SK-N-SH treated with all-trans-retinoic acid at 6 μM for 48 hours (cell line): ENCODE measurements around the gene ZNF215.

Source experiments
- ATAC-seq: fragments of 200-7000 bp; cut with Tn5 transposase; 3 replicates; pipeline ENCODE4 v1.9.1; 2020; ENCODE audit warnings: mild to moderate bottlenecking, moderate library complexity
- ARNTL ChIP-seq: fragments of 450-650 bp; formaldehyde crosslinking; IDR thresholded peaks from 2 replicates; pipeline ENCODE4 v1.5.0; 2020; ENCODE audit warnings: low read depth, mild to moderate bottlenecking, moderate library complexity, borderline replicate concordance
- BACH2 ChIP-seq: fragments of 250-450 bp; sonication (Bioruptor Pico); IDR thresholded peaks from 2 replicates; pipeline ENCODE4 v1.9.0; 2021; ENCODE audit warnings: mild to moderate bottlenecking, borderline replicate concordance
- CREB5 ChIP-seq: fragments of 250-450 bp; sonication (Bioruptor Pico); IDR thresholded peaks from 2 replicates; pipeline ENCODE4 v1.5.1; 2020; ENCODE audit warnings: low read depth, mild to moderate bottlenecking, moderate library complexity
- CSDC2 ChIP-seq: fragments of 250-450 bp; sonication (Bioruptor Pico); IDR thresholded peaks from 2 replicates; pipeline ENCODE4 v1.5.0; 2020; ENCODE audit warnings: mild to moderate bottlenecking, moderate library complexity
- ESRRG ChIP-seq: fragments of 250-450 bp; sonication (Bioruptor Pico); IDR thresholded peaks from 2 replicates; pipeline ENCODE4 v1.6.1; 2021; ENCODE audit warnings: mild to moderate bottlenecking
- GLIS3 ChIP-seq: fragments of 250-450 bp; sonication (Bioruptor Pico); IDR thresholded peaks from 2 replicates; pipeline ENCODE4 v1.5.0; 2020; ENCODE audit warnings: mild to moderate bottlenecking, moderate library complexity
- ISL1 ChIP-seq: fragments of 250-450 bp; sonication (Bioruptor Pico); IDR thresholded peaks from 2 replicates; pipeline ENCODE4 v2.1.2; 2022; ENCODE audit warnings: mild to moderate bottlenecking, moderate library complexity
- OSR1 ChIP-seq: fragments of 250-450 bp; sonication (Bioruptor Pico); IDR thresholded peaks from 2 replicates; pipeline ENCODE4 v1.8.0; 2022; ENCODE audit warnings: moderate library complexity, mild to moderate bottlenecking, inconsistent platforms
- PATZ1 ChIP-seq: fragments of 250-450 bp; sonication (Bioruptor Pico); IDR thresholded peaks from 2 replicates; pipeline ENCODE4 v1.8.0; 2020; ENCODE audit warnings: mild to moderate bottlenecking, moderate library complexity, borderline replicate concordance
- POU6F1 ChIP-seq: fragments of 250-450 bp; sonication (Bioruptor Pico); IDR thresholded peaks from 2 replicates; pipeline ENCODE4 v1.8.0; 2021; ENCODE audit warnings: low read depth, mild to moderate bottlenecking, moderate library complexity, borderline replicate concordance
- PPARA ChIP-seq: fragments of 250-450 bp; sonication (Bioruptor Pico); IDR thresholded peaks from 2 replicates; pipeline ENCODE4 v1.5.0; 2020; ENCODE audit warnings: mild to moderate bottlenecking, borderline replicate concordance
- RARB ChIP-seq: fragments of 250-450 bp; sonication (Bioruptor Pico); IDR thresholded peaks from 2 replicates; pipeline ENCODE4 v1.8.0; 2021; ENCODE audit warnings: mild to moderate bottlenecking, moderate library complexity
- SNAI2 ChIP-seq: fragments of 250-450 bp; sonication (Bioruptor Pico); IDR thresholded peaks from 2 replicates; pipeline ENCODE4 v1.5.0; 2020; ENCODE audit warnings: mild to moderate bottlenecking, moderate library complexity
- TOX ChIP-seq: fragments of 250-450 bp; sonication (Bioruptor Pico); IDR thresholded peaks from 2 replicates; pipeline ENCODE4 v1.8.0; 2021; ENCODE audit warnings: mild to moderate bottlenecking, moderate library complexity, borderline replicate concordance
- TSHZ2 ChIP-seq: fragments of 250-450 bp; sonication (Bioruptor Pico); IDR thresholded peaks from 2 replicates; pipeline ENCODE4 v1.5.0; 2020; ENCODE audit warnings: mild to moderate bottlenecking, moderate library complexity
- ZC3H10 ChIP-seq: fragments of 250-450 bp; sonication (Bioruptor Pico); IDR thresholded peaks from 2 replicates; pipeline ENCODE4 v1.5.1; 2021; ENCODE audit warnings: mild to moderate bottlenecking, moderate library complexity
- ZFP3 ChIP-seq: fragments of 250-450 bp; sonication (Bioruptor Pico); IDR thresholded peaks from 2 replicates; pipeline ENCODE4 v1.5.0; 2020; ENCODE audit warnings: mild to moderate bottlenecking, moderate library complexity
- ZFP30 ChIP-seq: fragments of 450-650 bp; formaldehyde crosslinking; IDR thresholded peaks from 2 replicates; pipeline ENCODE4 v1.5.0; 2022; ENCODE audit warnings: mild to moderate bottlenecking, moderate library complexity
- ZNF565 ChIP-seq: fragments of 450-650 bp; formaldehyde crosslinking; conservative IDR thresholded peaks from 2 replicates; pipeline ENCODE4 v1.5.0; 2020; ENCODE audit warnings: low read depth, mild to moderate bottlenecking, moderate library complexity
- ZNF70 ChIP-seq: fragments of 450-650 bp; formaldehyde crosslinking; IDR thresholded peaks from 2 replicates; pipeline ENCODE4 v1.5.0; 2020; ENCODE audit warnings: mild to moderate bottlenecking, moderate library complexity
- ZNF8 ChIP-seq: fragments of 450-650 bp; formaldehyde crosslinking; IDR thresholded peaks from 2 replicates; pipeline ENCODE4 v1.5.0; 2020; ENCODE audit warnings: mild to moderate bottlenecking, moderate library complexity

Gene ZNF215

GRCh38 chr11:6920702-6921101, 5.5 kb upstream of the ZNF215 start, which contains the start of gene OR2D3:
TSS of gene OR2D3 (plus strand) at chr11:6921002. CDS start at chr11:6921002, 0 bp downstream.
- TF ChIP-seq TSHZ2 (CRISPR knock-in tag) (no peak), ESRRG (CRISPR knock-in tag) (no peak), ISL1 (no peak)
- ATAC-seq = no peak

- no peak for TF ChIP-seq ZNF70 (CRISPR knock-in tag)
- no peak for TF ChIP-seq ZNF565 (CRISPR knock-in tag)
- TF ChIP-seq ZFP3 (CRISPR knock-in tag) = no peak
- no peak for TF ChIP-seq ARNTL (CRISPR knock-in tag)
- no peak for TF ChIP-seq SNAI2 (CRISPR knock-in tag)
- ATAC-seq = no peak
Observed at GRCh38 chr11:6925007-6925577, 1.1 kb upstream of the ZNF215 start.

- TF ChIP-seq CREB5 (CRISPR knock-in tag) (no peak), POU6F1 (CRISPR knock-in tag) (no peak), ZNF565 (CRISPR knock-in tag) (no peak), ZNF70 (CRISPR knock-in tag) (no peak), ZFP30 (CRISPR knock-in tag) (no peak), TOX (CRISPR knock-in tag) (no peak), BACH2 (CRISPR knock-in tag) (no peak), ARNTL (CRISPR knock-in tag) (no peak), ESRRG (CRISPR knock-in tag) (no peak), ISL1 (no peak), ZFP3 (CRISPR knock-in tag) (no peak), GLIS3 (CRISPR knock-in tag) (no peak), PPARA (CRISPR knock-in tag) (no peak), PATZ1 (CRISPR knock-in tag) (no peak), CSDC2 (CRISPR knock-in tag) (no peak), SNAI2 (CRISPR knock-in tag) (no peak), ZC3H10 (CRISPR knock-in tag) (no peak), OSR1 (CRISPR knock-in tag) (no peak), RARB (CRISPR knock-in tag) (no peak), ZNF8 (CRISPR knock-in tag) (no peak)
- peak; percentile 20; the same call in 1 of the 3 replicates for ATAC-seq
Observed at GRCh38 chr11:6925636-6926207, 504 bp upstream of the ZNF215 start.
